Neural progenitor cell (in vitro differentiated cells): ENCODE results near the gene SPIRE1. TPM values are rescaled to one million over a fixed set of nuclear protein-coding genes. Genes with fewer than 3 reads are reported as not detected.

Experiments
- DNase-seq: peaks from one replicate; pipeline ENCODE4 v3.0.0-alpha.2; 2016; ENCODE audit warnings: low spot score
- H2AFZ ChIP-seq: fragments of 200-600 bp; sonication (generic); replicated peaks from 2 replicates; pipeline ENCODE4 v1.6.1; 2016; ENCODE audit warnings: antibody characterized with exemption
- H3F3A ChIP-seq: fragments of 200-600 bp; sonication (generic); 2 replicates; pipeline ENCODE4 v1.6.1; 2016; ENCODE audit warnings: antibody characterized with exemption, low read depth
- H3K27ac ChIP-seq: fragments of 200-600 bp; sonication (generic); 2 replicates; pipeline ENCODE4 v1.5.1; 2016; ENCODE audit warnings: mild to moderate bottlenecking
- H3K27me3 ChIP-seq: fragments of 200-600 bp; sonication (generic); 2 replicates; pipeline ENCODE4 v1.6.1; 2016; ENCODE audit warnings: mild to moderate bottlenecking, moderate library complexity
- H3K36me3 ChIP-seq: fragments of 200-600 bp; sonication (generic); 2 replicates; pipeline ENCODE4 v1.5.1; 2016
- H3K4me1 ChIP-seq: fragments of 200-600 bp; sonication (generic); 2 replicates; pipeline ENCODE4 v1.6.1; 2016; ENCODE audit warnings: mixed run types
- H3K4me2 ChIP-seq: fragments of 200-600 bp; sonication (generic); 2 replicates; pipeline ENCODE4 v1.6.1; 2016
- H3K4me3 ChIP-seq: fragments of 200-600 bp; sonication (generic); 2 replicates; pipeline ENCODE4 v1.5.1; 2016
- H3K79me2 ChIP-seq: fragments of 200-600 bp; sonication (generic); 2 replicates; pipeline ENCODE4 v1.6.1; 2016; ENCODE audit warnings: low read depth
- H3K9ac ChIP-seq: fragments of 200-600 bp; sonication (generic); 2 replicates; pipeline ENCODE4 v1.6.1; 2016
- H3K9me3 ChIP-seq: fragments of 200-600 bp; sonication (generic); 2 replicates; pipeline ENCODE4 v1.5.1; 2016; ENCODE audit warnings: low read depth
- H4K20me1 ChIP-seq: fragments of 200-600 bp; sonication (generic); 2 replicates; pipeline ENCODE4 v1.6.1; 2016; ENCODE audit warnings: low read depth
- H3K27ac Mint-ChIP-seq: 3 replicates; pipeline ENCODE4 v1.8.0; 2021; ENCODE audit warnings: mixed read lengths
- H3K27me3 Mint-ChIP-seq: 2 replicates; pipeline ENCODE4 v1.8.0; 2022; ENCODE audit warnings: low read depth, mild to moderate bottlenecking, inconsistent platforms, moderate library complexity, mixed read lengths; ENCODE audit not compliant: insufficient read depth
- H3K36me3 Mint-ChIP-seq: 3 replicates; pipeline ENCODE4 v1.8.0; 2021; ENCODE audit warnings: mixed read lengths
- H3K4me1 Mint-ChIP-seq: 3 replicates; pipeline ENCODE4 v1.8.0; 2021; ENCODE audit warnings: mixed read lengths
- H3K4me3 Mint-ChIP-seq: 3 replicates; pipeline ENCODE4 v1.8.0; 2021; ENCODE audit warnings: mild to moderate bottlenecking, moderate library complexity, mixed read lengths
- H3K9me3 Mint-ChIP-seq: 3 replicates; pipeline ENCODE4 v1.8.0; 2020; ENCODE audit warnings: mixed read lengths
- EZH2 ChIP-seq: fragments of 200-600 bp; sonication (generic); IDR thresholded peaks from 2 replicates; pipeline ENCODE4 v1.6.1; 2017; ENCODE audit warnings: antibody characterized with exemption, mild to moderate bottlenecking, moderate library complexity
- EZH2phosphoT487 ChIP-seq: fragments of 200-600 bp; sonication (generic); IDR thresholded peaks from 2 replicates; pipeline ENCODE4 v1.6.1; 2017; ENCODE audit warnings: antibody characterized with exemption
- total RNA-seq: library from RNA; depleted of rRNA; stranded (reverse); fragments of >200 nt; gene quantifications from 2 replicates; pipeline ENCODE4 v1.2.3, GENCODE V29; 2015; ENCODE audit warnings: low replicate concordance
- TF ChIP-seq, protein P1 (sequence below): fragments of 200-600 bp; sonication (generic); IDR thresholded peaks from 2 replicates; pipeline ENCODE4 v1.5.1; 2017; ENCODE audit warnings: antibody characterized with exemption, mild to moderate bottlenecking

SPIRE1 gene
- total RNA-seq, 1 donor from 2014 or later = 18.4 TPM

DNA sequence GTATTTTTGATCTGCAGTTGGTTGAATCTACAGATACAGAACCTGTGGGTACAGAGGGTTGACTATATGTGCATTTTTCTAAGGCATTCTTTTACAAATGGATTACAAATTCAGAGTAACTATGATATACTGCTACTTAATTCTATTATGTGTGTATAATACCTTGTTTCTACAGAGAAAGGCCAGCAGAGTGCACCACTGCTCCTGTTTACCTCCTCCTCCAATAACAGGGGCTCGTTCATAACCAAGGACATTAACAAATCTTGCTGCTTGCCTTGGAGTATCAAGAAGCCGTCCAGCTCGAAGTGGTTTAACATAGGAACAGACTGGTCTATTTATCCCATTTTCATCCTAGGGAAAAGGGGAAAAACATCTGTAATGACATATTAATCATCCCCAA is 28.2 kb upstream of the SPIRE1 start:
- Histone ChIP-seq H3K9ac (no peak overlapping the region), H4K20me1 (no peaks in the 10 kb centered on the region), H3K9me3 (no peaks in the 10 kb centered on the region), H3F3A (no peaks in the 10 kb centered on the region), H3K4me2 (no peak overlapping the region), H3K4me3 (no peak overlapping the region), H3K4me1 (no peaks in the 10 kb centered on the region), H3K27me3 (no peaks in the 10 kb centered on the region), H3K27ac (no peak overlapping the region), H3K36me3 (peaks cover 8% of the 10 kb centered on the region), H2AFZ (no peak overlapping the region), H3K79me2 (no peaks in the 10 kb centered on the region)
- no peaks in the 10 kb centered on the region for H3K9me3 Mint-ChIP-seq
- no peak overlapping the region for H3K4me3 Mint-ChIP-seq
- DNase-seq = no peak
- no peak for TF ChIP-seq EZH2
- TF ChIP-seq EZH2phosphoT487 = no peak
- H3K36me3 Mint-ChIP-seq = peaks cover 4% of the 10 kb centered on the region
- H3K27ac Mint-ChIP-seq = no peak overlapping the region
- peaks cover 4% of the 10 kb centered on the region for H3K27me3 Mint-ChIP-seq
- H3K4me1 Mint-ChIP-seq = no peaks in the 10 kb centered on the region

DNA sequence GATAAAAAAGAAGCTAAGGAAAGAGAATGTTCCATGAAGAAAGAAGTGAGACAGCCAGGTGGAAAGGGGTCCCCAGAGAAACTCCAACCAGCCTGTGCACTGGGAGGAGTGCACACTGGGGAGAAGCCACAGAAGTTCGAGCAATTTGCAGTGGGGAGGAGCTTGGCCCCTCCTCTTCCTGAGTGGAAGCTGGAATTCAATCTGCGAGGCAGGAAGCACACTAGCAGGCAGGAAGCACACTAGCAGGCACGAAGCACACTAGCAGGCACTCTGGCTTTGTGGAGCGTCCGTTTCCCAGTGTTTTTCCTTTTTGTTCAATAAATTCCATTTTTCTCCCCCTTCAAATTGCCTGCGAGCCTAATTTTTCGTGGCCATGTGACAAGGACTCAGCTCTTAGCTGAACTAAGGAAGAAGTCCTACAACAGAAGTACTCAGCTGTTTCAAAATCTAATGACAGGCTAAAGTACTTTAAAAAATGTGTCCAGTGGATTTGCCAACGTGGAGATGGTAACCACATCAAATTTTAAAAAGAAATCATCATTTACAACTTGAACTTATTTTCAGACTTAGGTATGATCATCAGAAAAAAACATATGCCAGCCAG is 21.4 kb upstream of the SPIRE1 start:
- Histone ChIP-seq H3K4me3 (no peak overlapping the region), H4K20me1 (no peaks in the 10 kb centered on the region), H3K27ac (no peak overlapping the region), H3K79me2 (no peaks in the 10 kb centered on the region), H3K36me3 (no peaks in the 10 kb centered on the region), H3F3A (no peaks in the 10 kb centered on the region), H3K4me1 (no peaks in the 10 kb centered on the region), H3K9ac (no peak overlapping the region), H2AFZ (no peak overlapping the region), H3K9me3 (no peaks in the 10 kb centered on the region), H3K27me3 (no peaks in the 10 kb centered on the region), H3K4me2 (no peak overlapping the region)
- H3K4me3 Mint-ChIP-seq = no peak overlapping the region
- no peak for DNase-seq
- peaks cover 4% of the 10 kb centered on the region for H3K27me3 Mint-ChIP-seq
- H3K27ac Mint-ChIP-seq = no peak overlapping the region
- H3K36me3 Mint-ChIP-seq = peaks cover 12% of the 10 kb centered on the region
- H3K9me3 Mint-ChIP-seq = no peaks in the 10 kb centered on the region
- no peaks in the 10 kb centered on the region for H3K4me1 Mint-ChIP-seq
- TF ChIP-seq, protein P1, sequence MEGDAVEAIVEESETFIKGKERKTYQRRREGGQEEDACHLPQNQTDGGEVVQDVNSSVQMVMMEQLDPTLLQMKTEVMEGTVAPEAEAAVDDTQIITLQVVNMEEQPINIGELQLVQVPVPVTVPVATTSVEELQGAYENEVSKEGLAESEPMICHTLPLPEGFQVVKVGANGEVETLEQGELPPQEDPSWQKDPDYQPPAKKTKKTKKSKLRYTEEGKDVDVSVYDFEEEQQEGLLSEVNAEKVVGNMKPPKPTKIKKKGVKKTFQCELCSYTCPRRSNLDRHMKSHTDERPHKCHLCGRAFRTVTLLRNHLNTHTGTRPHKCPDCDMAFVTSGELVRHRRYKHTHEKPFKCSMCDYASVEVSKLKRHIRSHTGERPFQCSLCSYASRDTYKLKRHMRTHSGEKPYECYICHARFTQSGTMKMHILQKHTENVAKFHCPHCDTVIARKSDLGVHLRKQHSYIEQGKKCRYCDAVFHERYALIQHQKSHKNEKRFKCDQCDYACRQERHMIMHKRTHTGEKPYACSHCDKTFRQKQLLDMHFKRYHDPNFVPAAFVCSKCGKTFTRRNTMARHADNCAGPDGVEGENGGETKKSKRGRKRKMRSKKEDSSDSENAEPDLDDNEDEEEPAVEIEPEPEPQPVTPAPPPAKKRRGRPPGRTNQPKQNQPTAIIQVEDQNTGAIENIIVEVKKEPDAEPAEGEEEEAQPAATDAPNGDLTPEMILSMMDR = no peak
- no peak for TF ChIP-seq EZH2

DNA sequence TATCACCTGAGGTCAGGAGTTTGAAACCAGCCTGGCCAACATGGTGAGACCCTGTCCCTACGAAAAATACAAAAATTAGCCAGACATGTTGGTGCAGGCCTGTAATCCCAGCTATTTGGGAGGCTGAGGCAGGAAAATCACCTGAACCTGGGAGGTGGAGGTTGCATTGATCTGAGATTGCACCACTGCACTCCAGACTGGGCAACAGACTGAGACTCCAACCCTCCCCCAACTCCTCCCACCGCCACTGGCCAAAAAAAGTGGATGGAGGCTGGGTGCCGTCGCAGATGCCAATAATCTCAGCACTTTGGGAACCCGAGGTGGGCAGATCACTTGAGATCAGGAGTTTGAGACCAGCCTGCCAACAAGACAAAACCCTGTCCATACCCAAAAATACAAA is 10.1 kb upstream of the SPIRE1 start:
- Mint-ChIP-seq H3K27me3 (no peaks in the 10 kb centered on the region), H3K36me3 (no peaks in the 10 kb centered on the region), H3K27ac (no peak overlapping the region), H3K4me3 (no peak overlapping the region), H3K4me1 (no peaks in the 10 kb centered on the region), H3K9me3 (no peaks in the 10 kb centered on the region)
- no peaks in the 10 kb centered on the region for H3K79me2 ChIP-seq
- TF ChIP-seq, protein P1 = no peak
- TF ChIP-seq EZH2 (no peak), EZH2phosphoT487 (no peak)
- H2AFZ ChIP-seq = no peak overlapping the region
- no peak for DNase-seq
- no peak overlapping the region for H3K27ac ChIP-seq
- H3K9ac ChIP-seq = no peak overlapping the region
- H3K9me3 ChIP-seq = no peaks in the 10 kb centered on the region
- no peaks in the 10 kb centered on the region for H3K4me1 ChIP-seq
- no peaks in the 10 kb centered on the region for H3K27me3 ChIP-seq
- H3F3A ChIP-seq = no peaks in the 10 kb centered on the region
- H4K20me1 ChIP-seq = no peaks in the 10 kb centered on the region
- H3K36me3 ChIP-seq = peaks cover 9% of the 10 kb centered on the region
- H3K4me2 ChIP-seq = no peak overlapping the region
- no peak overlapping the region for H3K4me3 ChIP-seq

DNA sequence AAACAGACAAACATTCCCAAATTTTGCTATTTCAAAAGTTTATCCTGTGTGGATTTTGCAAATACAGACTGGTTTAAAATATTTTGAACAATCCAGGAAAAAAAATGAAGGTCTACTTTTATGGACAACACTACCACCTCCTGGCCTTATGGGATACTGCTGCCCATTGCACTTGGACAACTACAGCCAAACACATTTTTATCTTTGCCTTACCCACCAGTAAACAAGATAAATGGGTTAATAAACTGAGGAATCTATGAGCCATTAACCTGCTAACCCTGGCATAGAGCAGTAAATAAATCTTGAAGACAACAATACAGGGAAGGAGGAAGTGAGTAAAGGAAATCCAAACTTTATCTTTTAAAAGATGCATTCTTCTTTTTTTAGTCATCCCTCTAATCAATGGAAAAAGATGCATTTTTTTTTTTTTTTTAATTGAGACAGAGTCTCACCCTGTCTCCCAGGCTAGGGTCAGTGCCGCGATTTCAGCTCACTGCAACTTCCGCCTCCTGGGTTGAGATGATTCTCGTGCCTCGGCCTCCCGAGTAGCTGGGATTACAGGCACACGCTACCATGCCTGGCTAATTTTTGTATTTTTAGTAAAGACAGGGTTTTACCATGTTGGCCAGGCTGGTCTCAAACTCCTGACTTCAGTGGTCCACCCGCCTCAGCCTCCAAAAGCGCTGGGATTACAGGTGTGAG is 2.1 kb upstream of the SPIRE1 start:
- Histone ChIP-seq H3K4me3 (no peak overlapping the region), H3K9me3 (no peaks in the 10 kb centered on the region), H3K27ac (no peak overlapping the region), H3F3A (peaks cover 13% of the 10 kb centered on the region), H2AFZ (no peak overlapping the region), H3K27me3 (peaks cover 38% of the 10 kb centered on the region), H3K79me2 (peaks cover 18% of the 10 kb centered on the region), H4K20me1 (peaks cover 17% of the 10 kb centered on the region), H3K9ac (no peak overlapping the region), H3K4me1 (peaks cover 6% of the 10 kb centered on the region), H3K36me3 (no peaks in the 10 kb centered on the region), H3K4me2 (no peak overlapping the region)
- Mint-ChIP-seq H3K4me1 (peaks cover 19% of the 10 kb centered on the region), H3K36me3 (no peaks in the 10 kb centered on the region), H3K9me3 (no peaks in the 10 kb centered on the region), H3K27me3 (peaks cover 9% of the 10 kb centered on the region), H3K27ac (no peak overlapping the region), H3K4me3 (peak overlapping the region; percentile 17)
- TF ChIP-seq, protein P1 = peak; percentile 93
- TF ChIP-seq EZH2 = no peak
- DNase-seq = peak; percentile 58
